HepG2 (cell line): ENCODE measurements around the gene FGF9. TPM values are rescaled to one million over a fixed set of nuclear protein-coding genes. Genes with fewer than 3 reads are reported as not detected.

ENCODE experiments used
- ATAC-seq: fragments of 200-7000 bp; cut with Tn5 transposase; 3 replicates; pipeline ENCODE4 v1.9.1; 2020; ENCODE audit warnings: mild to moderate bottlenecking, moderate library complexity
- BruUV-seq: library from RNA; stranded (reverse); fragments of 400-500 nt; replicated peaks from 2 replicates; lab custom pipeline; 2021; lab: Mats Ljungman, UMichigan
- CTCF ChIA-PET: fragments of 300-600 bp; formaldehyde crosslinking; extraction: SDS; loops from one replicate; lab custom pipeline; 2021; ENCODE audit warnings: low total read pairs, inconsistent platforms, low intra/inter-chr PET ratio; lab: Yijun Ruan, JAX
- POLR2A ChIA-PET: fragments of 350-600 bp; sonication (Branson Sonifier 250); formaldehyde crosslinking; loops from one replicate; lab custom pipeline; 2020; ENCODE audit warnings: antibody characterized with exemption, inconsistent platforms; lab: Yijun Ruan, JAX
- DNase-seq: peaks from one replicate; pipeline ENCODE4 v3.0.0-alpha.2; 2015; ENCODE audit warnings: low spot score
- FAIRE-seq: peaks from 3 replicates; lab custom pipeline; 2011; peaks lifted over from hg19 to GRCh38; lab: Jason Lieb, UNC
- H2AFZ ChIP-seq: one replicate; pipeline ENCODE4 v1.6.1; 2011; ENCODE audit warnings: low read length, inconsistent platforms
- H3K27ac ChIP-seq: fragments of 300-600 bp; 3 replicates; pipeline ENCODE4 v1.8.0; 2011; ENCODE audit warnings: mixed run types, mild to moderate bottlenecking, mixed read lengths, low read length, inconsistent platforms; ENCODE audit not compliant: insufficient read depth; ENCODE audit errors: extremely low read length
- H3K27me3 ChIP-seq, 2 experiments: fragments of 200-600 bp in 1 of 2; 2 replicates in 1 of 2; 3 replicates in 1 of 2; pipeline versions ENCODE4 v1.6.0 to v1.8.0; 2011; ENCODE audit warnings: low read length in 2 of 2, mild to moderate bottlenecking in 2 of 2, moderate library complexity in 2 of 2, inconsistent platforms in 1 of 2; ENCODE audit not compliant: insufficient read depth in 2 of 2, control insufficient read depth in 1 of 2
- H3K36me3 ChIP-seq, 2 experiments: fragments of 200-600 bp in 1 of 2; replicated peaks in 1 of 2; 2 replicates in 1 of 2; 3 replicates in 1 of 2; pipeline versions ENCODE4 v1.5.1 to v1.8.0; 2011; ENCODE audit warnings: low read length in 2 of 2, inconsistent platforms in 1 of 2; ENCODE audit not compliant: insufficient read depth in 2 of 2, control insufficient read depth in 1 of 2
- H3K4me1 ChIP-seq: 2 replicates; pipeline ENCODE4 v1.5.1; 2012; ENCODE audit warnings: low read length, inconsistent platforms; ENCODE audit not compliant: insufficient read depth
- H3K4me2 ChIP-seq: 2 replicates; pipeline ENCODE4 v1.6.0; 2011; ENCODE audit warnings: low read depth, low read length, inconsistent platforms
- H3K4me3 ChIP-seq, 3 experiments: fragments of 200-600 bp in 1 of 3; sonication (generic), shearing (Covaris generic) in 1 of 3; replicated peaks in 1 of 3; 2 replicates each; pipeline ENCODE4 v1.5.1; 2011 to 2016; ENCODE audit warnings: low read length in 3 of 3, inconsistent platforms in 2 of 3, low read depth in 2 of 3, mild to moderate bottlenecking in 2 of 3, control low read depth in 1 of 3, mixed read lengths in 1 of 3; ENCODE audit not compliant: insufficient read depth in 1 of 3
- H3K79me2 ChIP-seq: one replicate; pipeline ENCODE4 v1.6.1; 2011; ENCODE audit warnings: low read length, inconsistent platforms; ENCODE audit not compliant: insufficient read depth
- H3K9ac ChIP-seq: 2 replicates; pipeline ENCODE4 v1.6.0; 2011; ENCODE audit warnings: mild to moderate bottlenecking, low read depth, low read length, inconsistent platforms; ENCODE audit not compliant: insufficient read depth
- H3K9me3 ChIP-seq: 2 replicates; pipeline ENCODE4 v1.5.1; 2012; ENCODE audit warnings: mild to moderate bottlenecking, low read length
- H4K20me1 ChIP-seq: 2 replicates; pipeline ENCODE4 v1.6.0; 2011; ENCODE audit warnings: inconsistent platforms, mild to moderate bottlenecking, low read length, moderate library complexity; ENCODE audit not compliant: insufficient read depth
- ESRRA ChIP-seq: sonication (generic); formaldehyde crosslinking; IDR thresholded peaks from 2 replicates; pipeline ENCODE4 v1.5.1; 2020; ENCODE audit warnings: mild to moderate bottlenecking, low read depth, missing genetic modification reagents
- GATAD2A ChIP-seq: IDR thresholded peaks from 2 replicates; pipeline ENCODE4 v1.6.1; 2016
- GTF2F1 ChIP-seq: fragments of 150-350 bp; IDR thresholded peaks from 2 replicates; pipeline ENCODE4 v1.6.1; 2014; ENCODE audit warnings: low read length
- HMG20B ChIP-seq: conservative IDR thresholded peaks from 2 replicates; pipeline ENCODE4 v1.6.1; 2016; ENCODE audit warnings: missing genetic modification reagents, missing compliant biosample characterization
- HNRNPLL ChIP-seq: fragments of 200-400 bp; formaldehyde crosslinking; IDR thresholded peaks from 2 replicates; pipeline ENCODE4 v1.6.1; 2017; ENCODE audit warnings: mild to moderate bottlenecking, low read depth, low read length; ENCODE audit not compliant: poor library complexity, severe bottlenecking
- NONO ChIP-seq, 2 experiments: fragments of 450-650 bp in 1 of 2; sonication (generic) in 1 of 2; formaldehyde crosslinking in 1 of 2; IDR thresholded peaks in 1 of 2; conservative IDR thresholded peaks in 1 of 2; 2 replicates each; pipeline versions ENCODE4 v1.6.1 to v1.8.0; 2017 to 2022; ENCODE audit warnings: mild to moderate bottlenecking in 1 of 2, missing genetic modification reagents in 1 of 2, moderate library complexity in 1 of 2
- RAD21 ChIP-seq: fragments of 450-650 bp; formaldehyde crosslinking; IDR thresholded peaks from 2 replicates; pipeline ENCODE4 v1.5.0; 2020; ENCODE audit warnings: mild to moderate bottlenecking
- SAP130 ChIP-seq: IDR thresholded peaks from 2 replicates; pipeline ENCODE4 v1.6.1; 2016; ENCODE audit warnings: low read depth
- SP2 ChIP-seq: sonication (generic); formaldehyde crosslinking; IDR thresholded peaks from 2 replicates; pipeline ENCODE4 v1.5.1; 2020; ENCODE audit warnings: mild to moderate bottlenecking, missing genetic modification reagents
- TAF15 ChIP-seq: fragments of 200-400 bp; formaldehyde crosslinking; IDR thresholded peaks from one replicate; pipeline ENCODE4 v1.6.1; 2018; ENCODE audit warnings: mild to moderate bottlenecking, low read depth, low read length; ENCODE audit not compliant: poor library complexity, severe bottlenecking
- ZNF552 ChIP-seq: sonication (generic); formaldehyde crosslinking; IDR thresholded peaks from 2 replicates; pipeline ENCODE4 v1.9.0; 2022; ENCODE audit warnings: missing genetic modification reagents, mild to moderate bottlenecking, borderline replicate concordance
- ZNF709 ChIP-seq: sonication (generic); formaldehyde crosslinking; IDR thresholded peaks from 2 replicates; pipeline ENCODE4 v1.5.0; 2020; ENCODE audit warnings: mild to moderate bottlenecking, missing genetic modification reagents
- ZNF761 ChIP-seq: sonication (generic); formaldehyde crosslinking; conservative IDR thresholded peaks from 2 replicates; pipeline ENCODE4 v1.4.0; 2020; ENCODE audit warnings: mild to moderate bottlenecking, missing genetic modification reagents
- WGBS: methylation state at CpG from one replicate; pipeline ENCODE4 v1.1.6; 2017; ENCODE audit warnings: low lambda C conversion rate; 5-methylcytosine and 5-hydroxymethylcytosine counted together
- in situ Hi-C: cut with HindIII; loops from 2 replicates; pipeline ENCODE4 v1.10.0; 2017; ENCODE audit warnings: low pct_unique_long_range_greater_than_20kb; ENCODE audit not compliant: extremely low pct_ligation_motif_present
- intact Hi-C: fragments of 100-400 bp; cut with micrococcal nuclease; formaldehyde crosslinking; loops from one replicate; pipeline ENCODE4 v1.10.0; 2022; ENCODE audit not compliant: unreplicated experiment
- polyA plus RNA-seq, 8 experiments: library from polyadenylated mRNA; depleted of rRNA in 3 of 8; stranded (reverse) in 7 of 8; unstranded in 1 of 8; fragments of >200 nt; fragmentation: Illumina TruSeq in 4 of 8; extraction: Trizol in 4 of 8; gene quantifications; 2 replicates each; pipeline versions ENCODE4 v1.2.1 to v1.2.3, GENCODE V29; 2011 to 2016; ENCODE audit warnings: low read depth in 4 of 8, missing spikeins in 1 of 8, mixed read lengths in 1 of 8; ENCODE audit not compliant: insufficient read depth in 1 of 8
- total RNA-seq, 5 experiments: library from RNA; depleted of rRNA; stranded (reverse); fragments of >200 nt; fragmentation: Illumina TruSeq; extraction: Trizol; gene quantifications; 2 replicates each; pipeline ENCODE4 v1.2.3, GENCODE V29; 2016; ENCODE audit warnings: low read depth in 1 of 5
- TF ChIP-seq, protein P1 (sequence below): sonication (generic); formaldehyde crosslinking; IDR thresholded peaks from 2 replicates; pipeline ENCODE4 v1.4.0; 2020; ENCODE audit warnings: missing genetic modification reagents
- TF ChIP-seq, protein P2 (sequence below): sonication (generic); formaldehyde crosslinking; IDR thresholded peaks from 2 replicates; pipeline ENCODE4 v1.4.0; 2020; ENCODE audit warnings: missing genetic modification reagents, borderline replicate concordance
- TF ChIP-seq, protein P3 (sequence below): sonication (generic); formaldehyde crosslinking; IDR thresholded peaks from 2 replicates; pipeline ENCODE4 v1.5.0; 2020; ENCODE audit warnings: missing genetic modification reagents, mild to moderate bottlenecking, borderline replicate concordance
- TF ChIP-seq, protein P4 (sequence below): sonication (generic); formaldehyde crosslinking; IDR thresholded peaks from 2 replicates; pipeline ENCODE4 v1.4.0; 2020; ENCODE audit warnings: missing genetic modification reagents
- TF ChIP-seq, protein P5 (sequence below): sonication (generic); formaldehyde crosslinking; IDR thresholded peaks from 2 replicates; pipeline ENCODE4 v1.5.1; 2020; ENCODE audit warnings: missing genetic modification reagents, mild to moderate bottlenecking, borderline replicate concordance

FGF9 gene
- total and polyA plus RNA-seq, 2 of the 13 experiments (the other 11 are each of a cell fraction or from before 2014, with no cell fraction given), result not detected

DNA sequence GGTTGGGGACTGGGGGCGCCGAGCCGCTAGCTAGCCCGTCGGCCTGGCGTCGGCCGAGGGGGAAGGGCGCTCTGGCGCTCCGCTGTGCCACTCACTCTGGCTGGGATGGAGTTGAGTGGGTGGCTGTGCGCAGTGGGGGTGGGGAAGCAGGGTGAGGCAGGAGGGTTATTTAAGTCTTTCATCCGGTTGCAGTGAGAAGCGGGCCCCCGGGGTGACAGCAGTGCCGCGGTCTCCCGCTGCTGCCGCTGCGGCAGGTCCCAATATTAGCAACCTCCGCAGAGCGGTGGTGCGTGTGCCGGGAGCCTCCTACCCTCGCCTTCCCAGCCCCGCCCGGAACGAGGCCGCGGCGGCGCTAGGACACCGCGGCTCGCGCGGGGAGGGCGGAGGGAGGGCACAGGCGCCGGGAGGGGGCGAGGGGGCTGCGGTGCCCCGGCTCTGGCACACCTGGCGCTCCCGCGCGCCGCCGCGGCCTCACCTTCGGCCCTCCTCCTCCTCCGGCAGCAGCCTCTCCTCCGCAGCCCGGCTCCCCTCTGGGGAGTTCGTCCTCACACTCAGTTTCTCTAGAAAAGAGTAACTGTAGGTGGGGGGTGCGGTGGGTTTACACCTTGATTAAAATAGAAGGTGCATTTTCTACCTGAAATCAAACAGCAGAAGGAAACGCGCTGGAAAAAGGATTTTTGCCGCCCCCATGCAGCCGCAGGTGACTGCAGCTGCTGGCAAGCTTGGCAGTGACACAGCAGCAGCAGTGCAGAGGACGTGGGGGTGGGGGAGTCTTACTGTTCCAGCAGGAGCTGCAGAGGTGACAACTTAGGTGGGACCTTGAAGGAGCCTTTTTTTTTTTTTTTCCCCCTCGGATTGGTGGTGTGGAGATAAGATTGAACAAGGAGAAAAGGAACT, 4.5 kb downstream of the FGF9 start:
- POLR2A ChIA-PET, result no interaction called here
- ATAC-seq, result no peak
- WGBS, result 5% methylated on average over 11 of the region's 62 CpGs
- H3K9ac ChIP-seq, result no peak overlapping the region
- H3K27ac ChIP-seq, result no peak overlapping the region
- H3K79me2 ChIP-seq, result no peaks in the 10 kb centered on the region
- in situ Hi-C loops (no loop called here), intact Hi-C loops (no loop called here)
- H3K4me2 ChIP-seq, result peak overlapping the region; percentile 48
- CTCF ChIA-PET, result no interaction called here
- H3K4me3 ChIP-seq, result peak overlapping the region in 2 of 3 experiments; percentile 11 to 46; a peak in 4 of 6 replicates
- BruUV-seq, result no TSS peak
- DNase-seq, result no peak
- no peak overlapping the region for H2AFZ ChIP-seq
- H3K4me1 ChIP-seq, result peaks cover 35% of the 10 kb centered on the region
- no peaks in the 10 kb centered on the region for H3K36me3 ChIP-seq
- no peaks in the 10 kb centered on the region for H4K20me1 ChIP-seq
- H3K9me3 ChIP-seq, result no peaks in the 10 kb centered on the region
- H3K27me3 ChIP-seq, result peaks cover 8 to 61% of the 10 kb centered on the region in 2 experiments; a peak in 4 of 5 replicates
- FAIRE-seq, result no peak
- no peak for TF ChIP-seq ZNF552 (CRISPR knock-in tag)
- no peak for TF ChIP-seq NONO (IDR thresholded peaks at IDR 0.05)
- no peak for TF ChIP-seq NONO (CRISPR knock-in tag; conservative IDR thresholded peaks at IDR 0.05)
- peak; percentile 14 for TF ChIP-seq HNRNPLL
- no peak for TF ChIP-seq RAD21
- TF ChIP-seq HMG20B (CRISPR knock-in tag), result no peak
- TF ChIP-seq, protein P1, sequence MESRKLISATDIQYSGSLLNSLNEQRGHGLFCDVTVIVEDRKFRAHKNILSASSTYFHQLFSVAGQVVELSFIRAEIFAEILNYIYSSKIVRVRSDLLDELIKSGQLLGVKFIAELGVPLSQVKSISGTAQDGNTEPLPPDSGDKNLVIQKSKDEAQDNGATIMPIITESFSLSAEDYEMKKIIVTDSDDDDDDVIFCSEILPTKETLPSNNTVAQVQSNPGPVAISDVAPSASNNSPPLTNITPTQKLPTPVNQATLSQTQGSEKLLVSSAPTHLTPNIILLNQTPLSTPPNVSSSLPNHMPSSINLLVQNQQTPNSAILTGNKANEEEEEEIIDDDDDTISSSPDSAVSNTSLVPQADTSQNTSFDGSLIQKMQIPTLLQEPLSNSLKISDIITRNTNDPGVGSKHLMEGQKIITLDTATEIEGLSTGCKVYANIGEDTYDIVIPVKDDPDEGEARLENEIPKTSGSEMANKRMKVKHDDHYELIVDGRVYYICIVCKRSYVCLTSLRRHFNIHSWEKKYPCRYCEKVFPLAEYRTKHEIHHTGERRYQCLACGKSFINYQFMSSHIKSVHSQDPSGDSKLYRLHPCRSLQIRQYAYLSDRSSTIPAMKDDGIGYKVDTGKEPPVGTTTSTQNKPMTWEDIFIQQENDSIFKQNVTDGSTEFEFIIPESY (CRISPR knock-in tag), result no peak
- TF ChIP-seq, protein P2, sequence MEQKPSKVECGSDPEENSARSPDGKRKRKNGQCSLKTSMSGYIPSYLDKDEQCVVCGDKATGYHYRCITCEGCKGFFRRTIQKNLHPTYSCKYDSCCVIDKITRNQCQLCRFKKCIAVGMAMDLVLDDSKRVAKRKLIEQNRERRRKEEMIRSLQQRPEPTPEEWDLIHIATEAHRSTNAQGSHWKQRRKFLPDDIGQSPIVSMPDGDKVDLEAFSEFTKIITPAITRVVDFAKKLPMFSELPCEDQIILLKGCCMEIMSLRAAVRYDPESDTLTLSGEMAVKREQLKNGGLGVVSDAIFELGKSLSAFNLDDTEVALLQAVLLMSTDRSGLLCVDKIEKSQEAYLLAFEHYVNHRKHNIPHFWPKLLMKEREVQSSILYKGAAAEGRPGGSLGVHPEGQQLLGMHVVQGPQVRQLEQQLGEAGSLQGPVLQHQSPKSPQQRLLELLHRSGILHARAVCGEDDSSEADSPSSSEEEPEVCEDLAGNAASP, result no peak
- no peak for TF ChIP-seq SAP130
- TF ChIP-seq ESRRA (CRISPR knock-in tag), result no peak
- TF ChIP-seq, protein P3, sequence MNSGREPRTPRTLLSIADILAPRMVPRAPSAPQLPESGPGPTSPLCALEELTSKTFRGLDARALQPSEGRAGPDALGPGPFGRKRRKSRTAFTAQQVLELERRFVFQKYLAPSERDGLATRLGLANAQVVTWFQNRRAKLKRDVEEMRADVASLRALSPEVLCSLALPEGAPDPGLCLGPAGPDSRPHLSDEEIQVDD (CRISPR knock-in tag), result no peak
- TF ChIP-seq ZNF761 (CRISPR knock-in tag), result no peak
- TF ChIP-seq GTF2F1, result no peak
- TF ChIP-seq, protein P4, sequence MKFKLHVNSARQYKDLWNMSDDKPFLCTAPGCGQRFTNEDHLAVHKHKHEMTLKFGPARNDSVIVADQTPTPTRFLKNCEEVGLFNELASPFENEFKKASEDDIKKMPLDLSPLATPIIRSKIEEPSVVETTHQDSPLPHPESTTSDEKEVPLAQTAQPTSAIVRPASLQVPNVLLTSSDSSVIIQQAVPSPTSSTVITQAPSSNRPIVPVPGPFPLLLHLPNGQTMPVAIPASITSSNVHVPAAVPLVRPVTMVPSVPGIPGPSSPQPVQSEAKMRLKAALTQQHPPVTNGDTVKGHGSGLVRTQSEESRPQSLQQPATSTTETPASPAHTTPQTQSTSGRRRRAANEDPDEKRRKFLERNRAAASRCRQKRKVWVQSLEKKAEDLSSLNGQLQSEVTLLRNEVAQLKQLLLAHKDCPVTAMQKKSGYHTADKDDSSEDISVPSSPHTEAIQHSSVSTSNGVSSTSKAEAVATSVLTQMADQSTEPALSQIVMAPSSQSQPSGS, result no peak
- no peak for TF ChIP-seq ZNF709 (CRISPR knock-in tag)
- no peak for TF ChIP-seq SP2 (CRISPR knock-in tag)
- TF ChIP-seq TAF15, result no peak
- TF ChIP-seq, protein P5, sequence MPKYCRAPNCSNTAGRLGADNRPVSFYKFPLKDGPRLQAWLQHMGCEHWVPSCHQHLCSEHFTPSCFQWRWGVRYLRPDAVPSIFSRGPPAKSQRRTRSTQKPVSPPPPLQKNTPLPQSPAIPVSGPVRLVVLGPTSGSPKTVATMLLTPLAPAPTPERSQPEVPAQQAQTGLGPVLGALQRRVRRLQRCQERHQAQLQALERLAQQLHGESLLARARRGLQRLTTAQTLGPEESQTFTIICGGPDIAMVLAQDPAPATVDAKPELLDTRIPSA (CRISPR knock-in tag), result no peak
- TF ChIP-seq GATAD2A (CRISPR knock-in tag), result no peak
